Suprapubic skin (tissue), 4 donors: Measurements from ENCODE around the gene GAS2L2.

Experiments
- EP300 ChIP-seq: sonication (generic); formaldehyde crosslinking; IDR thresholded peaks from one replicate; pipeline ENCODE4 v1.6.1; 2017; ENCODE audit warnings: antibody characterized with exemption
- POLR2A ChIP-seq, 2 donors: fragments of 450-650 bp; IDR thresholded peaks; one replicate each; pipeline ENCODE4 v1.6.1; 2017; ENCODE audit warnings: antibody characterized with exemption in 2 of 2, mild to moderate bottlenecking in 2 of 2, moderate library complexity in 2 of 2
- POLR2AphosphoS5 ChIP-seq, 3 donors: sonication (generic); formaldehyde crosslinking; IDR thresholded peaks; one replicate each; pipeline ENCODE4 v1.6.1; 2017; ENCODE audit warnings: antibody characterized with exemption in 3 of 3

GRCh38 chr17:35768797-35769196, 15.8 kb upstream of the GAS2L2 start:
- TF ChIP-seq POLR2AphosphoS5 (IDR thresholded peaks at IDR 0.05) (no peak), EP300 (no peak), POLR2A (IDR thresholded peaks at IDR 0.05) (no peak)
